ENCODE results near the gene ARHGAP29. TPM values are rescaled to one million over a fixed set of nuclear protein-coding genes. Genes with fewer than 3 reads are reported as not detected.

Gene ARHGAP29
- not detected for polyA plus RNA-seq (2012; ENCODE audit: insufficient read depth, insufficient read length)

GRCh38 chr1:94237291-94238226 is at the start of gene ARHGAP29:
Gene ARHGAP29, minus strand, starts transcription at chr1:94237584. Its CDS starts 5,973 bp downstream, at chr1:94231611.
- peak within 1 kb of the TSS; percentile 35 for H3K4me3 ChIP-seq (ENCODE audit: low read length)
- DNase-seq (ENCODE audit: low read depth, low spot score), result peak; percentile 14

- DNase-seq (ENCODE audit: low read depth, low spot score), result no peak
- H3K4me3 ChIP-seq (ENCODE audit: low read length), result no peak overlapping the region
Measured at GRCh38 chr1:94286864-94287437, 49.6 kb upstream of the ARHGAP29 start.

- H3K4me3 ChIP-seq (ENCODE audit: low read length), result no peak overlapping the region
- DNase-seq (ENCODE audit: low read depth, low spot score), result no peak
Measured at GRCh38 chr1:94285031-94285654, 47.8 kb upstream of the ARHGAP29 start.

- DNase-seq (ENCODE audit: low read depth, low spot score), result peak; percentile 24
Measured at GRCh38 chr1:94284476-94284875, 47.1 kb upstream of the ARHGAP29 start.

GRCh38 chr1:94283462-94283861 is 46.1 kb upstream of the ARHGAP29 start:
- no peak overlapping the region for H3K4me3 ChIP-seq (ENCODE audit: low read length)
- no peak for DNase-seq (ENCODE audit: low read depth, low spot score)

More at GRCh38 chr1:94284476-94284875, 47.1 kb upstream of the ARHGAP29 start:
- H3K4me3 ChIP-seq (ENCODE audit: low read length), result no peak overlapping the region

GRCh38 chr1:94282143-94282711 is 44.8 kb upstream of the ARHGAP29 start:
- no peak overlapping the region for H3K4me3 ChIP-seq (ENCODE audit: low read length)
- DNase-seq (ENCODE audit: low read depth, low spot score), result no peak

- H3K4me3 ChIP-seq (ENCODE audit: low read length), result no peak overlapping the region
- peak; percentile 26 for DNase-seq (ENCODE audit: low read depth, low spot score)
Measured at GRCh38 chr1:94281361-94282142, 44.2 kb upstream of the ARHGAP29 start.

- no peak overlapping the region for H3K4me3 ChIP-seq (ENCODE audit: low read length)
- no peak for DNase-seq (ENCODE audit: low read depth, low spot score)
Measured at GRCh38 chr1:94280541-94280940, 43.2 kb upstream of the ARHGAP29 start.

- no peak for DNase-seq (ENCODE audit: low read depth, low spot score)
- no peak overlapping the region for H3K4me3 ChIP-seq (ENCODE audit: low read length)
Measured at GRCh38 chr1:94279462-94279861, 42.1 kb upstream of the ARHGAP29 start.

- H3K4me3 ChIP-seq (ENCODE audit: low read length), result no peak overlapping the region
- DNase-seq (ENCODE audit: low read depth, low spot score), result no peak
Measured at GRCh38 chr1:94279038-94279437, 41.7 kb upstream of the ARHGAP29 start.

- DNase-seq (ENCODE audit: low read depth, low spot score), result no peak
- no peak overlapping the region for H3K4me3 ChIP-seq (ENCODE audit: low read length)
Measured at GRCh38 chr1:94276988-94277434, 39.6 kb upstream of the ARHGAP29 start.

- no peak for DNase-seq (ENCODE audit: low read depth, low spot score)
- H3K4me3 ChIP-seq (ENCODE audit: low read length), result no peak overlapping the region
Measured at GRCh38 chr1:94275083-94275482, 37.7 kb upstream of the ARHGAP29 start.

- no peak overlapping the region for H3K4me3 ChIP-seq (ENCODE audit: low read length)
Measured at GRCh38 chr1:94274561-94274960, 37.2 kb upstream of the ARHGAP29 start.

GRCh38 chr1:94273111-94273510 is 35.7 kb upstream of the ARHGAP29 start:
- DNase-seq (ENCODE audit: low read depth, low spot score), result no peak
- H3K4me3 ChIP-seq (ENCODE audit: low read length), result no peak overlapping the region

More at GRCh38 chr1:94274561-94274960, 37.2 kb upstream of the ARHGAP29 start:
- no peak for DNase-seq (ENCODE audit: low read depth, low spot score)

GRCh38 chr1:94272388-94272787 is 35.0 kb upstream of the ARHGAP29 start:
- no peak overlapping the region for H3K4me3 ChIP-seq (ENCODE audit: low read length)
- no peak for DNase-seq (ENCODE audit: low read depth, low spot score)

- no peak for DNase-seq (ENCODE audit: low read depth, low spot score)
- no peak overlapping the region for H3K4me3 ChIP-seq (ENCODE audit: low read length)
Measured at GRCh38 chr1:94271373-94271772, 34.0 kb upstream of the ARHGAP29 start.

- no peak overlapping the region for H3K4me3 ChIP-seq (ENCODE audit: low read length)
- no peak for DNase-seq (ENCODE audit: low read depth, low spot score)
Measured at GRCh38 chr1:94270801-94271203, 33.4 kb upstream of the ARHGAP29 start.

- no peak for DNase-seq (ENCODE audit: low read depth, low spot score)
- H3K4me3 ChIP-seq (ENCODE audit: low read length), result no peak overlapping the region
Measured at GRCh38 chr1:94269921-94270320, 32.5 kb upstream of the ARHGAP29 start.

- no peak overlapping the region for H3K4me3 ChIP-seq (ENCODE audit: low read length)
- no peak for DNase-seq (ENCODE audit: low read depth, low spot score)
Measured at GRCh38 chr1:94265906-94266305, 28.5 kb upstream of the ARHGAP29 start.

Data from Jurkat, Clone E6-1 (cell line).